GM10266 (cell line): ENCODE measurements around the gene WNT4.
A peak's percentile ranks its signal among the peaks of the same experiment; 100 is the strongest.

Source experiments
- DNase-seq: peaks from one replicate; pipeline ENCODE4 v3.0.0; 2012; ENCODE audit errors: extremely low spot score
- TF ChIP-seq, protein P1 (sequence below): IDR thresholded peaks from 2 replicates; pipeline ENCODE4 v1.5.1; 2012; ENCODE audit warnings: mild to moderate bottlenecking, low read depth; ENCODE audit not compliant: control insufficient read depth, insufficient read depth; ENCODE audit errors: missing control alignments

Gene WNT4

DNA sequence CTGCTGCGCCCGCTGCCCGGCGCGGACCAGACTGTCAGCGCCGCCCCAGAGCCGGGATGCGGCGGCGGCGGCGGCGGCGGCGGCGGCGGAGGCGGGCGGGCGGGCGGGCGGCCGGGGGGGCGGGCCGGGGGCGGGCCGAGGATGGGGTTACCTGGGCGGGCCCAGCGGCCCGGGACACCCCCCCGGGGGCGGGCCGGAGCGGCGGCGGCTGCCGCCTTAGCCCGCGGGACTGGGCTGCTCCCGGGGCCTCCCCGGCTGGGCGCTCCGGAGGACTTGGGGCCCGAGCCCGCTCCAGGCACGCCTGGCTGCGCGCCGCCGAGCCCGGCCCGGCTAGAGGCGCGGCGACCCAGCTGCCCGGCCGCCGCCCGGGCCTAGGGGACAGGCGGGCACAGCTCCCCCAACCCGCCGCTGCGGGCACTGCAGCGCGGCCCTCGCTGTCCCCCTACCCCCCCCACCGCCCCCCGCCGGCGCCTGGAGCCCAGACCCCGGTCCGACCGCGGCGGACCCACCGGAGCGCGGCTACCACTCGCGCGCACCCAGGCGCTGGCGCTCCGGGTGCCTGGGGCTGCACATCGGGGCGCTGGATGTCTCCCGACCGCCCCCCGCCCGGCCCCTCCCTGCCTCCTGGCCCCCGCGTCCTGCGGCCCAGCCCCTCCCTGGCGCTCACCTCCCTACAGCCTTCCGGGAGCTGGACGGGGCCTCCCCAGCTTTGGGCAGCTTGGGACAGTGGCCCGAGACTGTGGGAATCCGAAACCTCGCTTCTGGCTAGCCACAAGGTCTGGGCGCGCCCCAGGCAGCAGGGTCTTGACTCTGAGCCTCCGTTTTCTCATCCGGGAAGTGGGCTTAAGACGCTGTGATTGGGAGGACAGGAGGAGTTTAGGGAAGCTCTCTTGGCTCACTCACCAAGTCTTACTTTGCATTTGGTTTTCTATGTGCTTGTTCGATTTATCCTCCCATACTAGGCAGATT is at the start of gene WNT4:
Gene WNT4 (minus strand): TSS at position 33 of the 969 bp plus-strand sequence. CDS start 175 bp downstream, outside the sequence.
- peak; percentile 93 for DNase-seq
- TF ChIP-seq, protein P1, sequence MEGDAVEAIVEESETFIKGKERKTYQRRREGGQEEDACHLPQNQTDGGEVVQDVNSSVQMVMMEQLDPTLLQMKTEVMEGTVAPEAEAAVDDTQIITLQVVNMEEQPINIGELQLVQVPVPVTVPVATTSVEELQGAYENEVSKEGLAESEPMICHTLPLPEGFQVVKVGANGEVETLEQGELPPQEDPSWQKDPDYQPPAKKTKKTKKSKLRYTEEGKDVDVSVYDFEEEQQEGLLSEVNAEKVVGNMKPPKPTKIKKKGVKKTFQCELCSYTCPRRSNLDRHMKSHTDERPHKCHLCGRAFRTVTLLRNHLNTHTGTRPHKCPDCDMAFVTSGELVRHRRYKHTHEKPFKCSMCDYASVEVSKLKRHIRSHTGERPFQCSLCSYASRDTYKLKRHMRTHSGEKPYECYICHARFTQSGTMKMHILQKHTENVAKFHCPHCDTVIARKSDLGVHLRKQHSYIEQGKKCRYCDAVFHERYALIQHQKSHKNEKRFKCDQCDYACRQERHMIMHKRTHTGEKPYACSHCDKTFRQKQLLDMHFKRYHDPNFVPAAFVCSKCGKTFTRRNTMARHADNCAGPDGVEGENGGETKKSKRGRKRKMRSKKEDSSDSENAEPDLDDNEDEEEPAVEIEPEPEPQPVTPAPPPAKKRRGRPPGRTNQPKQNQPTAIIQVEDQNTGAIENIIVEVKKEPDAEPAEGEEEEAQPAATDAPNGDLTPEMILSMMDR, result peak; percentile 9

DNA sequence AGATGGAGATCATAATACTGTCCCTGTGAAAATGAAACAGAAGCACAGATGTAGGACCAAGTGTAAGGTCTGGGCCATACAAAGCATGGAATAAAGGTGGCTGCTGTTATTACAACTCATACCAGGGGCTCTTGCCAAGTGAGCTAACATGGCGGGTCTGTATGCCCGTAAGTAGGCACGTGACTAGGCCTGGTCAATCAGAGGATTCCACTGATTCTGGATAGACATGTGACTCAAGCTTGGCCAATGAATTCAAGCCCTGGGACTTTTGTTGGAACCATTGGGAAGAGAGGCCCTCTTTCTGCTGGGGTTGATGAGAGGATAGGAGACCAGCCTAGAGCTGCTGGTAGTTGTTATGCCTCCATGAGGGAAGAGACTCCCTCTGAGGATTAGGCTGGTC is 47.8 kb upstream of the WNT4 start:
- TF ChIP-seq, protein P1, result no peak

DNA sequence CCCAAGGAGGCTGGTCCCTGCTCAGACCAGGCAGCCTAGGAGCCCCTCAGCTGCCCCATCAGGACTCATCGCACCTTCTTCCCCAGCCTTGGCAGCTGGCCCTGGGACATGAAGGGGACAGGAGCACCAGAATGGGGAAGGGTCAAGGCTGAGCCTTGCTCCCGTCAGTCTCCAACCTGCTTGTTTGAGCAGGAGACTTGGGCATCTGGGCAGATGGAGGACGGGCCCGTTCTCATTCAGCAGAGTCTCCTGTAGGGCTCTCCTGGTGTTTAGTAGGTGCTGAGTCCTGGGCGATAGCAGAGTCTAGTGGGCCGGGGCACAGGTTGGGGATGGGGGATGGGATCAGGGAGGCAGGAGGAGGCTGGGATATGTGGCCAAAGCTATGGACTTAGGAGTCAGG is 47.4 kb upstream of the WNT4 start:
- TF ChIP-seq, protein P1, result no peak
- no peak for DNase-seq

More for the DNA sequence above, 47.8 kb upstream of the WNT4 start:
- DNase-seq, result no peak

DNA sequence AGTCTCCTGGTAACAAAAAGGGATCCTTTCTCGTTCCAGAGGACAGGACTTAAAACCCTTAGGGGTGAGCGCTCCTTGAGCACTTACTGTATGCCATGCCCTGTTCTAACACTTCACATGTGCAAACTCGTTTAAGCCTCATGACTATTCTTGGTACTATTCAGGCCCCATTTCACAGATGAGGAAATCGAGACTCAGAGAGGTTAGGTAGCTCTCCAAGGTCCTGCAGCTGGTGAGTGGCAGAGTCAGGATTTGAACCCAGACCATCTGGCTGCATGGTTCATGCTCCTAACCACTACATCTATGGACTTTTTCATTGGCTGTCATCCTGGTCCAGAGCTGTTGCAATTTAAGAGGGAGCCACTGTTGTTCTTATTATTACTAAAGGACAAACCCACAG is 46.7 kb upstream of the WNT4 start:
- DNase-seq, result no peak
- TF ChIP-seq, protein P1, result no peak

DNA sequence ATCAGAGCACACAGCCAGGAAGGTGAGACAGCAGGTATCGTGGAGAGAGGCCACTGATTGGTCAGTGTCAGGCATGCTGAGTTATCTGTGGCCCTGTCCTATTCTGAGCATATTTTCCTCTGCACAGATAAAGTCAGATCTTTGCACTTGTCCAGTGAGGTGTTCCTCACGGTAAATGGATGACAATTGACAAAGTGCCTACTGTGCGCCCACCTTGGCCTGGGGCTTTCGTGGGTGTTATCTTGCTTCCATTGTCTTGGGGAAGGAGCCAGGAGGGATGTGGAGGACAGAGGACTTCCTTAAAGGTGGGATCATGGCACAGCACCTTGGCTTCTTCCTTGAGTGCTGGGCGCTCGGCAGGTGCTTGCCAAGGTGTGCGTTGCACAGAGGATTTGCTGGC is 46.0 kb upstream of the WNT4 start:
- DNase-seq, result no peak
- TF ChIP-seq, protein P1, result no peak

DNA sequence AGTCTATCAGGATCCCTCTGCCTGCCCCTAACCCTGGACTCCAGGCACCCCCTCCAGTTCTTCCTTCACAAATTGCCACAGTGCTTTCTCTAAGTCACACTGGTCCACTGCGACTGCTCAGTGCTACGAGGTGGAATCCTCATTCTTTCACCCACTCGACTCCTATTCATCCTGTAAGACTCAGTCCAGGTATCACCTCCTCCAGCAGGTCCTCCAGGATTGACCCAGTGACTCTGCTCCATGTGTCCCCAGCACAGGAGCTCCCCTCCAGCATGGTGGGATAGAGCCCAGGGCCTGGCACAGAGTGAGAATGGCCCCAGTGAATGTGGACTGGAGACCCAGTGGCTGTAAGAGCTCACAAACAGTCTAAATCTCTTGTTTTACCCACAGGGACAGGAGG is 45.5 kb upstream of the WNT4 start:
- DNase-seq, result no peak
- TF ChIP-seq, protein P1, result no peak

DNA sequence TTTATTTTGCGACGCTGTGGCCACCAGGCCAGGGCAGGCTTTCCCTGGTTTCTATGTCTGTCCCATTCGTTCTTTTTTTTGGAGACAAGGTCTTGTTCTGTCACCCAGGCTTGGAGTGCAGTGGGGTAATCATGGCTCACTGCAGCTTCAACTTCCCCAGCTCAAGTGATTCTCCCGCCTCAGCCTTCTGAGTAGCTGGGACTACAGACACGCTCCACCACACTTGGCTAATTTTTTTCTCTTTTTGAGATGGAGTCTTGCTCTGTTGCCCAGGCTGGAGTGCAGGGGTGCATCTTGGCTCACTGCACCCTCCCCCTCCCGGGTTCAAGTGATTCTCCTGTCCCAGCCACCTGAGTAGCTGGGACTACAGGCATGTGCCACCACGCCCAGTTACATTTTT is 43.4 kb upstream of the WNT4 start:
- DNase-seq, result no peak
- TF ChIP-seq, protein P1, result no peak
